CD4-positive, alpha-beta T cell treated with Interferon alpha-2 for 1 hour (primary cell): ENCODE results near the gene ZNF331.

ENCODE experiments used
- DNase-seq, 2 donors: peaks; one replicate each; pipeline ENCODE4 v3.0.0-alpha.2; 2020 to 2022

ZNF331 gene

DNA sequence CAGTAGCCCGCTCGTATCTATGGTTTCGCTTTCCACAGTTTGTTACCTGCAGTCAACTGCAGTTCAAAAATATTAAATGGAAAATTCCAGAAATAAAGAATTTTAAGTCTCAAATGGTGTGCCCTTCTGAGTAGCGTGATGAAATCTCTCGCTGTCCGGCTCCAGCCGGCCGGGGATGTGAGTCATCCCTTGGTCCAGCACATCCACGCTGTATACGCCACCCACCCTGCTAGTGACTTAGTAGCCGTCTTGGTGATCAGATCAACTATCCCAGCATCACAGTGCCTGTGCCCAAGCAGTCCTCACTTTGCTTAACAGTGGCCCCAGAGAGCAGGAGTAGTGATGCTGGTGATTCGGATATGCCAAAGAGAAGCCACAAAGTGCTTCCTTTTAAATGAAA is 40.0 kb downstream of the ZNF331 start:
- DNase-seq = no peak

DNA sequence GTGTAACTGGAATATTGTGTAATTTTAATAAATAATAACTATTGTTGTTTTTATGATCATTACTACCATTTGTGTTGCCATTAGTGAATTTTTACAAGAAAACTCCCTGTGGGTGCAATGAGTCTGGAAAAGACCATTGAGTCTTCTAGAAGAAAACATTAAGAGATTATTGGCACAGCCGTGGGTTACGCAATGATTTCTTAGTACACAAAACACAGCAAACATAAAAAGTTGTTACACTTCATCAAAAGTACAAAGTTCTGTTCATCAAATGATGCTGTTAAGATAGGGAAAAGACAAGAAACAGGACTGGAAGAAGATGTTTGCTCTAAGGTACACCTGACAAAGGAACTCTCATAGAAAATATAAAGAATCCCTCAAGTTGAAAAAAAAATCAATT is 41.6 kb downstream of the ZNF331 start:
- no peak for DNase-seq

DNA sequence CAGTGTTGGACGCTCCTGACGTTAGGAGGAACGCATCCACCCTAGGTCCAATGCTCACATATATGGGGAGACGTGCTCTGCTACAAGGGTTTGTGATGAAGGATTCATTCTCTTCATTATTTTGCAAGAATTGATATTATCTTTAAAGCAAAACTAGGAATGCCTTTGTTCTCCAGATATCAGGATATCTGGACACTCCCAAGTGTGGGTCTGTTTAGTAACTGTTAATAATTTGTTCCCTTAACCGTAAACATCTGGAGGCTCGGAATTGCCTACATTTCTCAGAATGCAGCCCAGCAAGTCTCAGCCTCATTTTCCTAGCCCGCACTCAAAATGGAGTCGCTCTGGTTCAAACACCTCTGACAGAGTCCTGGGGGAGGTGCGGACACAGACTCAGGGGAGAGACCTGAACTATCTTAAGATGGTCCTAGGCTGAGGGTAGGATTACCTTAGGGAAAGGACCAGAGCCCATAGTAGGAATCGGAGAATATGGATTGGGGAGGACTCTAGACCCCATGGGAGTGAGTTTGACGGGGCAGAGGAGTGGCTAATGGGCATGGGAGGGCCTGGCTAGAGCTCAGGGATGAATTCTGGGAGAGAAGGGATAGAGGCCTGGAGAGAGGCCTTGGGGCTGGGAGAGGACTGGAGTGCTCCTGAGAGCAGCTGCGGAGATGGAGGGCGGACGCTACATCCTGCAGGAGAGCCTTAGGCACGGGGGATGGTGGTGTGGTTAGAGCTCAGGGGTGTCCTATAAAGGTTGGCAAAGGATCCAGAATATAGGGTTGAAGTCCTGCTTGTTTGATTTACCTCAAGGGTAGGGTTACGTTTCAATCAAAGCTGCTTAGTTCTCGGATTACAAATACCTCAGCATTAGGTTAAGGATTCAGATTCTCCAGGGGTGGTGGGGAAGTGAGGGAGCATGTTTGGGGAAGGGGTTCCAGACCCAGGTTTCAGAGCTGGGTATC is 43.2 kb downstream of the ZNF331 start:
- DNase-seq = no peak

DNA sequence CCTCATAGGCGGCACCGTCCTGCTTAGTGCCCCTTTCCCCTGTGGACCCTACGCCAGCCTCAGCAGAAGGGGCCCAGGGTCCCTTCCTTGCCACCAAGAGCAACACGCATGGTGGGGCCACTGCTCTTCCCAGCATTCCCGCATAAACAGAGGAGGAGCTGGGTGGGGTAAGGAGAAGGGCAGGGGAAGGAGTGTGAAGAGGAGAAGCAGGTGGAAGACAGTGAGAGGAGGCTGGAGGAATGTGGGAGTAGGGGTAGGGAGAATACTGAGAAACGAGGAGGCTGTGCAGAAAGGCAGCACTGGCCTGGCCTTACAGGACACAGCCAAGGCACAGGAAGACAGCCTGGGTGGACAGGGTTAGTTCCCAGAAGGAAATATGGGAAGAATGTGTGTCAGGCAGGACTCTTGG is 43.9 kb downstream of the ZNF331 start:
- DNase-seq = no peak

DNA sequence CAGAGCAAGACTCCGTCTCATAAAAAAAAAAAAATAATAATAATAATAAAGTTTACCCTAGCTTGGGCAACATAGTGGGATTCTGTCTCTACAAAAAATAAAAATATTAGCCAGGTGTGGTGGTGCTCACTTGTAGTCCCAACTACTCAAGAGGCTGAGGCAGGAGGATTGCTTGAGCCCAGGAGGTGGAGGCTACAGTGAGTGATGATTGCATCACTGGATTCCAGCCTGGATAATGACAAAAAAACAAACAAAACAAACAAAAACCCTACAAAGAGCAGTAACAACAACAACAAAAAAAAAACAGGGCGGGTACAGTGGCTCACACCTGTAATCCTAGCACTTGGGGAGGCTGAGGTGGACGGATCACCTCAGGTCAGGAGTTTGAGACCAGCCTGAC is 45.2 kb downstream of the ZNF331 start:
- DNase-seq = no peak

DNA sequence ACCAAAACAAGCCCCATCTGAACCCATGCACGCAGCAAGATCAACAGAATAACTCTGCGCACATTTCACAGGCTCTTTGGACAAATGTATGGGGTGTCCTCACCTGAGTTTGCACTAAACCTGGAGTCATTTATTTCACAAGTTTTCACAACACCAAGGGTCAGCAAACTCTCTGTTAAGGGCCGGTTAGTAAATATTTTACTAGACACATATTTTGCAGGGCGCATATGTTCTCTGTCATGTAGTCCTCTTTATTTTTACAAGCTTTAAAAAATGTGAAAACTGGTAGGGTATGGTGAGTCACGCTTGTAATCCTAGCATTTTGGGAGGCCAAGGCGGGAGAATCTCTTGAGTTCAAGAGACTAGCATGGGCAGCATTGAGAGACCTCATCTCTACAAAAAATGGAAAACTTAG is 48.3 kb downstream of the ZNF331 start:
- DNase-seq = no peak

DNA sequence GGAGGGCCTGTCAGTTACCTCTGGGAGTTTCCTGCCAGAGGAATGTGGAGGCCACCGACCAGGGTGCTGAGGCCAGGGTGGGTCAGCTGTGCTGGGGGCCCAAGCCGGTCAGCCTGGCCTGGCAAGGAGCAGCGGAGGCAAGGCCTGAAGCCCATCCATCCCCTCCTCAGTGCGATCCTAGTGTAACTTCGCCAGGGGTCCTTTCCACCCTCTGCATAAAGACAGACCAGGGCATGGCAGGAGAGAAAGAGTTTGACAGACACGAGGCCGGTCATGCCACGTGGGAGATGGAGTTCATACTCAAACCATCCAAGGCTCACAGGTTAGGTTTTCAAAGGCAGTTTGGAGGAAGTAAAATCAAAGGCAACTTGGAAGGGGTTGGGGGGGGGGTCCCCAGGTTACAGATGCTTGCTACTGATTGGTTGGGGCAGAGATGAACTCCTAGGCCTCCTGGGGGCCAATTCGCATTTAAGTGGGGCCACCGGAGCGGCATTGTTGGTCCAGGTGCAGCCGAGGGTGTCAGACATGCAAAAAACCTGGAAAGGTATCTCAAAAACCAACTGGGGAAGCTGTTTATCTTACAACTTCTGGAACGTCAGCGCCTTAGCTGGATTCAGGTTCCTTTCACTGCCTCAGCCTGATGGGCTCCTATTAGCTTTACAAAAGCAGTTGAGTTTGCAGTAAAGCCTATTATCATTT is 57.0 kb downstream of the ZNF331 start:
- DNase-seq = no peak

DNA sequence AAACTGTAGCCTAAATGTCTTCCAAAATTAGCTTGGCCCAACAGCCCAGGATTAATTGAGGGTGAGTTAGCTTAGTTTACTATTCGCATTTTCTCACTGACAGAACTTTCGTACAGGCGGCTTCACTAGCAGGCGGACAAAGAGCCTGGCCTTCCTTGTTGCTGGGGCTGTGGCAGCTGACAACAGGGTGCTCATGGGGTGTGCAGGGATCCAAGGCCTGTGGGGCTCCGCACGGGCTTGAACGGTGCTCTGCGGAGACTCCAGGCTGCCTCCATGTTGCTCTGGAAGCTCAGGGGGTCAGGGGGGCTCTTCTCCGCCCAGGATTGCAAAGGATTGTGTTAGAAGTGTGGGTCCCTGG is 57.5 kb downstream of the ZNF331 start:
- DNase-seq = no peak

DNA sequence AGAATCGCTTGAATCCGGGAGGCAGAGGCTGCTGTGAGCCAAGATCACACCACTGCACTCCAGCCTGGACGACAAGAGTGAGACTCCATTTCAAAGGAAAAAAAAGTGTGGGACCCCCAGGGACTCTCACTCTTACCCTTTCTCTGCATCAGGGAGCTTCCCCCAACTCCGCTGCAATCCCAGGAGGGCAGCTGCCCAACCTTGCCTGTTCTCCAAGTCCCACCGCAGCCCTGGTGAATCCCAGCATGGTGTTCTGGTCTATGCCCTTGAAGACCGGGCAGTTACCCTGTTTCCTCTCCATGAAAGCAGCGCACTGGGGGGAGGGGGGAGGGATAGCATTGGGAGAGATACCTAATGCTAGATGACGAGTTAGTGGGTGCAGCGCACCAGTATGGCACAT is 58.1 kb downstream of the ZNF331 start:
- DNase-seq = no peak

DNA sequence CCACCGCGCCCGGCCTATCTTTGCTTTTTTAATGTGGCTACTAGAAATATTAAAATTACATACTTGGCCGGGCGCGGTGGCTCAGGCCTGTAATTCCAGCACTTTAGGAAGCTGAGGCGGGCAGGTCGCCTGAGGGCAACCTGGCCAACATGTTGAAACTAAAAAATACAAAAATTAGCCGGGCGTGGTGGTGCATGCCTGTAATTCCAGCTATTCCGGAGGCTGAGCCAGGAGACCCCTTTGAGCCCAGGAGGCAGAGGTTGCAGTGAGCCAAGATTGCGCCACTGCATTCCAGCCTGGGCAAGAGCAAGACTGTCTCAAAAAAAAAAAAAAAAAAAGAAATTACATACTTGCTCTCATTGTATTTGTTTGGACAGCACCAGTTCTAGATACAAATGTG is 59.1 kb downstream of the ZNF331 start:
- DNase-seq = no peak

DNA sequence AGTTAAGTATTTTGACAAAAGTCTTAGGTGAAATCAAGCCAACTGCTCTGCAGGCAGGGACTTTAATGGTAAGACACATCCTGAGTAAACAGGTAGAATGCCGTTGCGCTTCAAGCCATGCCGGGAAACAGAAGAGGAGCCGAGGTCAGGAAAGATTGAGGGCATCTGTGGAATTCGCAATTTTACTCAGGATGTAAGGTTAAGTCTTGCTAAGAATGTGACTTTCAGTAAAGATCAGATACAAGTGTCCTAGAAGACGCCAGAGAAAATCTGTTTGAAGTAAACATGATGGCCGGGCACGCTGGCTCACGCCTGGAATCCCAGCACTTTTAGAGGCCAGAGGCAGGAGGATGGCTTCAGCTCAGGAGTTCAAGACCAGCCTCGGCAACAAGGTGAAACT is 60.4 kb downstream of the ZNF331 start:
- DNase-seq = no peak

DNA sequence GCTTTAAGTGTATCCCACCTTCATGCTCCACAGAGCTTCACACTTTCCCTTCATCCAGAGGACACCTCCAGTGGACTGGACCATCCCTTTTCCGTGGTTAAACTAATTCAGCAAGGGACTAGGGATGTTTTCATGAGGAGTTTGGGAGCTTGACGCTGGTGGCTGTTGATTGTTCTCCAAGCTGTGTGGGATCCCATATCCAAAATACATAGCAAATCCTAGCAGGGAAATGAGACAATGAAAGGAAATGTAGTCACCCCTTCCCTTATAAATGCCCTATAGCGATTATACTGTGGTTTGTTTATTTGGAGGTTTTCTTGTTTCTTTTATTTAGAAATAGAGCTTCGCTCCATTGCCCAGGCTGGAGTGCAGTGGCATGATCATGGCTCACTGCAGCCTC is 62.3 kb downstream of the ZNF331 start:
- DNase-seq = no peak

DNA sequence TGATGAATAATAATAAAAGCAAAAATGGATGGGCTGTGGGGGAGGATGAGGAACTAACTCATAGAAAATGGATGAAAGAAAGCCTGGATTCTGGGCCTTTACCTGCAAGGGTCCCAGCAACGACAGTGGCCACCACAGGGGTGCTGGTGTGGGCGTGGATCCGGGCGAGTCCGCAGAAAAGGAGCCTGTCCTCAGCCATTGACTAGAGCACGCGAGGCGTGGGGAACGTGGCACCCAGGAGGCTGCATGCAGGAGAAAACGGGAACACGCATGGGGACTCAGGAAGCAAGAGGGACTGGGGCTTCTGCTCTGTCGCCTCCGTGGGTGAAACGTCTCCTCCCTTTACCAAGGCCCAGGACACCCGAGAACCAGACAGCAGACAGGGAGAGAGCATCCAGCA is 68.1 kb downstream of the ZNF331 start:
- no peak for DNase-seq

DNA sequence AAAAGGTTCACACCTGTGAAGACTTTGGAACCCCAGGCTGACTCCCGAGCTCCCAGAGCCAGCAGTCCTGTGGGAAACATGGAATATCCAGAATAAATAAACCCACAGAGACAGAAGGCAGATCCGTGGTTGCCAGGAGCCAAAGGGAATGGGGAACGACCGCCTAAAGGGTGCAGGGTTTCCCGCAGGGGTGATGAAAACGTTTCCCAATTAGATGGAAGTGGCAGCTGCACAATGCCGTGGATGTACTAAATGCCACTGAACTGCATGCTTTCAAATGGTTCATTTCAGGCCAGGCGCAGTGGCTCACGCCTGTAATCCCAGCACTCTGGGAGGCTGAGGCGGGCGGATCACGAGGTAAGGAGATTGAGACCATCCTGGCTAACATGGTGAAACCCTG is 70.4 kb downstream of the ZNF331 start:
- no peak for DNase-seq

DNA sequence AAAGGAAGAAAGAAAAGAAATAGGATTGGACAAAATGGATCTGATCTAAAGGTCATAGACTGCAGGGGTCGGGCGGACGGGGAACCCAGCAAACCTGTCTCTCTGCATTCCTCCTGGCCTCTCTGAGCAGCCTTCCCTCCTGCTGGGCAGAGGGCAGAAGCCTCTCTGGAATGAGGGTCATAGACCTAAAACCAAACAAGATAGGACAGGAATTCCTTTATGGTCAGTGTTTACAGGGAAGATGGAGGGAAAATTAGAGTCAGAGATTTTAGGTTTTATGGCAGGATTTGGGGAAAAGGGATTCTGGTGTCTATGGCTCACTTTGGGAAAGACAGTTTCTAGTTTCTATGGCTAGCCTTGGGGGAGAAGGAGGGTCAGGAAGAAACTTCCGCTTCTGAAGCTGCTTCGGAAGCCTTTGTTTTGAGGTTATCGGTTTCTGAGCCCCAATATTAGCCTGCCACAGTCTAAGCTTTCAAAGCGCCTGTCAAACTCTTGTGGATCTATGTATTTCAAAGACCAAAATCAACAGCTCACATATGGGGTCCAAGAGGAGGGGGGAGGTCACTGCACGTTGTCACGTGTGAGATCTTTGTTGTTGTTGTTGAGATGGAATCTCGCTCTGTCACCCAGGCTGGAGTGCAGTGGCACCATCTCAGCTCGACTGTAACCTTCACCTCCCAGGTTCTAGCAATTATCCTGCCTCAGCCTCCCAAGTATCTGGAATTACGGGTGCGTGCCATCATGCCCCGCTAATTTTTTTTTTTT is 75.0 kb downstream of the ZNF331 start:
- DNase-seq = no peak

DNA sequence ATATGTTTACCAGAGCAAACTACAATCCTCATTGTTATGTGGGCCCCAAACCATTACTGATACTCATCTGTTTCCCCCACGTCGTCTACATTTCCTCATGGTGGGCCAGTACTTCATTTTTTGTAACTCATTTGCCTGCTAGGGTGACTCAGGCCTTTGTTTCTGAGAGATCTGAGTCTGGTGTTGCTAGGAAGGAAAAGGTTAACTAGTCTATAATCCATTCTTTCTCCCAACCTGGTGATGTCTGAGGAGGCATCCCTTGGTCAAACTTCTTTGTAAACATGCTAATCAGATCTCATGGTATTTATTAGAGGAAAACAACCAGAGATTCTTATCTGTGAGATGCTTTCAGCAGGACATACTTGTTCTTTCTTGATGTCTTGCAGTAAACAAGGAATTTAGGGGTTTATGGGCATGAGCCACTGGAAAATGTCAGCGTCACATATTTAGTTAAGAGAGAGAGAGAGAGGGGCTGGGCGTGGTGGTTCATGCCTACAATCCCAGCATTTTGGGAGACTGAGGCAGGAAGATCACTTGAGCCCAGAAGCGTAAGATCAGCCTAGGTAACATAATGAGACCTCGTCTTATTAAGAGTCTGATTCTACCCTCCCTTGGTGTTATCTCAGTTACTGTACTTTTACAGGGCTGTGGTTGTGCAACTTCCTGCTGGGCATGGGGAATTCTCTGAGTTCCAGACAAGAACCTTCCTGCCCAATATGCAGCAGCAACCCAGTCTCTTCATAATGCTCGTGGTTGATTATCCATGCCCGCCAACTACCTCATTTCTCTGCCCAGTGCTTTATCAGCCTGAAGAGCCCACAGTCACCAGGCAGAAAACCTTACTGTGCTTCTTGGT is 84.2 kb downstream of the ZNF331 start:
- DNase-seq = no peak

DNA sequence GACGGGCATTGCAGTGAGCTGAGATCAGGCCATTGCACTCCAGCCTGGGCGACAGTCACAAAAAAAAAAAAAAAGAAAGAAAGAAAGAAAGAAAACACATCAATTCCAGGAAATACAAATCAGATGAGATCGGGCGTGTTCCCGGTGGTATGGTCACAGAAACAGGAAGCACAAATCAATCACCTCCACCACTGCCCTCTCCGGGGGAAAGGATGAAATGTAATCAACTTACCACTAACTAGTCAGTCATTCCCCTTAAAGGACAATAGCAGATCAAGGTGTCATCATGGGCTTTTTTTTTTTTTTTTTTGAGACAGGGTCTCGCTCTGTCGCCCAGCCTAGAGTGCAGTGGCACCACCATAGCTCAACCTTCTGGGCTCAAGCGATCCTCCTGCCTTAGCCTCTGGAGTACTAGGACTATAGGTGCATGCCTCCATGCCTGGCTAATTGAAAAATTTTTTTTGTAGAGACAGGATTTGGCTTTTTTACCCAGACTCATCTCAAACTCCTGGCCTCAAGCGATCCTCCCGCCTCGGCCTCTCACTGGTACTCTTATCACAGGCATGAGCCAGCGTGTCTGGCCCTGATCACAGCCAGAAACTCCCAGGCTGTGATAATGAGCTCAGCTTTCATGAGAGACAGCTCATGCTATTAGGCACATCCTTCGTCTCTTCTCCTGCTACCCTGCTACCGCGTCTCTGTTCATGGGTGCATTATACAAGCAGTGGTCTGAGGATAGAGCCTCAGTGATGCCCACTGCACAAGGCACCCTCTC is 87.0 kb downstream of the ZNF331 start:
- no peak for DNase-seq

DNA sequence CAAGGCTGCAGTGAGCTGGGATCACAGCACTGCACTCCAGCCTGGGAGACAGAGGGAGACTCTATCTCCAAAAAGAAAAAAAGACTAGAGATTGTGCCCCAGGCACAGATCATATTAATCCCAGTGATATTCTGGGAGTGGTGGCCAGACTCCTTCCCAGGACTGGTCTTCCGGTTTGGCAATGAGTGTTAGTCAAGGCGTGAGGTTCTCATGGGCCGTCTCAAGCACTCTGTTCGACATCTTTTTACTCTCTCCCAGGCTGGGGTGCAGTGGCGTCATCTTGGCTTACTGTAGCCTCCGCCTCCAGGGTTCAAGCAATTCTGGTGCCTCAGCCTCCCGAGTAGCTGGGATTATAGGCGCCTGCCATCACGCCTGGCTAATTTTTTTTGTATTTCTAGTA is 88.5 kb downstream of the ZNF331 start:
- no peak for DNase-seq

DNA sequence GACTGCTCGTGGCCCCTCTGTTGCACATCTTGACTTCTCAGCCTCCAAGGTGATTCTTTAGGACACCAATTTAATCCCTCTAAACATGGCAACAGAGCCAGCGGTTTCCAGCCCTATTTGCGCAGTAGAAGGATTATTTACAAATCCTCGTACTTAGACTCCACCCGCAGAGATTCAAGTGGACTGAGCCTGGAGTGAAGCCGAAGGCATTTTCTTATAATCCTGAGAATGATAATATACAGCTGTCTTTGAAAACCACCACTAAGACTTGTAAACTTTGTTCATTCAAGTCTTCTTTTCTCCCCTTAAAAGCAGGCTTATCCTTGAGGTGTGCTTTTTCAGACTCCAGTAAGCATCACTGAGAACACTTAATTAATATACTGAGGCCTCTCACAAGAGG is 89.0 kb downstream of the ZNF331 start:
- no peak for DNase-seq
